ENCODE measurements around the gene KATNAL2.

DNA sequence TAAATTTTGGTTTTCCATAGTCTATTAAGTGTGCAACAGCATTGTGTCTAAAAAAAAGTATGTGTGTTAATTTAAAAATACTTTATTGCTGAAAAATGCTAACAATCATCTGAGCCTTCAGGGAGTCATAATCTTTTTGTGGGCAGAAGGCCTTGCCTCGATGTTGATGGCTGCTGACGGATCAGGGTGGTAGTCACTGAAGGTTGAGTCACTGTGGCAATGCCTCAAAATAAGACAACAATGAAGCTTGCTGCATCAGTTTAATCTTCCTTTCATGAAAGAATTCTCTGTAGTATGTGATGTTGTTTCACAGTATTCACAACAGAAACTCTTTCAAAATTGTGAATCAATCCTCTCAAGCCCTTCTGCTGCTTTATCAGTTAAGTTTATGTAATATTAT is 201.6 kb downstream of the KATNAL2 start:
- TF ChIP-seq POLR2AphosphoS5 (IDR thresholded peaks at IDR 0.05; ENCODE audit: low read depth, low read length): no peak
- no peak for TF ChIP-seq POLR2A (IDR thresholded peaks at IDR 0.05; ENCODE audit: low read depth, low read length)
- TF ChIP-seq TAF1 (IDR thresholded peaks at IDR 0.05; ENCODE audit: borderline replicate concordance, low read depth, low read length): no peak
